ELR (cell line): ENCODE results near the gene TNFRSF12A.

Experiments used
- DNase-seq: peaks from one replicate; pipeline ENCODE4 v3.0.0-alpha.2; 2015; ENCODE audit warnings: low read depth

TNFRSF12A gene

DNA sequence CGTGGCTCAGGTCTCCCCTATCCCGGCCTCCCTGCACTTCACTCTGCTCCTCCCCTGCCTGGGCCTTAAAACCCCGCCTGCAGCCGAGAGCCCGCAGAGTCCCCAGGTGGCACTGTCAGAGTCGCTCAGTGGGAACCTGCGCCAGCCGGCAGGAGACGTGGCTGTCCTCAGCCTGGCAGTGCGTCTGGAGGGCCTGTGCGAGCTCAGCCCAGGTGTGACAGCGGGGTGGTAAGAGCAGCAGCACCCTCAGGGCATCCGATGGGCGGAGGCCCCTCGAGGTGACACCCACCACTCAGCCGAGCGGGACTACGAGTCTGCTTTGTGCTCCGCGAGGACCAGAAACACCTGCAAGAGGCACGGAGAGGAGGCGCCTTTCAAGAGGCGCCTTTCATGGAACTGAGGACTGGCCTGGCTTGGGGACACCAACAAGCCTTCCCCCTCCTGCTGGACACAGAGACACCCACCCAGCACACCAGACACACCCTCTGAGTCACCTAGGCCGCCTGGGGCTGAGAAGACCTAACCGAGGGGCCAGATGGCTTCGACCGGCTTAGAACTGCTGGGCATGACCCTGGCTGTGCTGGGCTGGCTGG lies 7.2 kb upstream of the TNFRSF12A start, which contains the start of gene CLDN9:
CLDN9 (plus strand) TSS at position 96 of the 593 bp plus-strand sequence; CDS start at position 536, 440 bp downstream.
- DNase-seq: peak; percentile 59

GRCh38 chr16:3013491-3013951 lies 6.6 kb upstream of the TNFRSF12A start:
- peak; percentile 47 for DNase-seq

DNA sequence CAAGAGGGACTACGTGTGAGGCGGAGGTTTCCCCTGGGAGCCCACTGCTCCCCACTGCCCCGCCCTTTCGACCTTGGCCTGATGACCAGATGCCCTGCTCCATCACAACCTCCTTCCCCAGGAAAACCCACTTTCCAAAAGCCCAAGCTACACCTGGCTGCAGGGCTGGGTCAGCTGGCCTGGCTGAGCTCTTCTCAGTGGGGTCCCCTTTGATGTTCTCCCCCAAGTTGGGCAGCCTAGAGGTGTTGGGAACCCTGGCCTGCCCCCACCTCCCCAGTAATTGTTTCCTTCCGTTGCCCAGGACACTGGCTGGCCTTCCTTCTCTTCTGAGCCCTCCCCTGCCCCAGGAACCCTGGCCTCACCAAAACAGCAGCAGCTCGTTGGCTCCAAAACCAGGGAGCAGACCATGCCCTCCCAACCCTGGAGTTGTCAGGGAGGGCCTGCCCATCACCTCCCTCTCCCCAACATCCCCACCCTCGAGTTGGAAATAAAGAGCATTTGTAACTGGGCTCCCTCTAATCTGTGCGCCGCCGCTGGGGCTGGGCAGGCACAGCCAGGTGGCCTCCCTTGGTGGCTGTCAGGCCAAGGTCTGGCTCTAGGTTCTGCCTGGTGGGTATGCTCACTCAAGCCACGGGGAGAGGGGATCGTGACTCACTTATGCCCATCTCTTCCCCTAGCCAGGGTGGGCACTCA lies 6.0 kb upstream of the TNFRSF12A start:
- no peak for DNase-seq

GRCh38 chr16:3014971-3015370 lies 5.2 kb upstream of the TNFRSF12A start:
- no peak for DNase-seq

DNA sequence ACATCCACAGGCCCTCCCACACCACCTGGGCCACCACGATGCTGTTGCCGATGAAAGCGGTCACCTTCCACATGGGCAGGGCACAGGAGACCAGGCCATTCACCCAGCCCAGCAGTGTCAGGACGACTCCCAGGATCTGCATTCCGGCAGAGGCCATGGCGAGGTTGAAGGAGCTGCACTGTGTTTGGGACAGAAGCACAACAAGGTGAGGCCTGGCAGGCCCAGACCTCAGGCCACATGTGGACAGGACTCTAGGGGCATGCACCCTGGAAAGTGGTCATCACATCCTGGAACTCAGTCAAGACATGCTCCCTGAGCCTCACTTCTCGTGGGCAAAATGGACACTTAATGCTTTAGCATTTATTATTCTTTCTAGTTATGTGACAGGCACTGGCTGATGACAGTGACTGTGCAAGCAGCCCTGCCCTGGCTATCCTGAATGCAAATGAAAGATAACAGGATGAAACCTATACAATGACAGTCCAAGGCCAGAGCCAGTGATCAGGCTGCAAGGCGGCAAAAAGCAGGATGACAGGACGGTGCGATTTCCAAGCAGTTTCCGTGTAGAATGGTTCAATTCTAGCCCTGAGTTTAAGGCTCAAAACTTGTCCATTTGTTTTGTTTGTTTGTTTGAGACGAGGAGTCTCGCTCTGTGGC lies 4.2 kb upstream of the TNFRSF12A start:
- no peak for DNase-seq

- DNase-seq: no peak
Measured at GRCh38 chr16:3017344-3017743, 2.8 kb upstream of the TNFRSF12A start.

- DNase-seq: no peak
Measured at GRCh38 chr16:3017794-3018506, 2.2 kb upstream of the TNFRSF12A start, which contains the start of gene CLDN6. TSS of gene CLDN6 (minus strand) at chr16:3018183. CDS start at chr16:3016021, 2,162 bp downstream.

- no peak for DNase-seq
Measured at GRCh38 chr16:3019594-3020246, 448 bp upstream of the TNFRSF12A start.

DNA sequence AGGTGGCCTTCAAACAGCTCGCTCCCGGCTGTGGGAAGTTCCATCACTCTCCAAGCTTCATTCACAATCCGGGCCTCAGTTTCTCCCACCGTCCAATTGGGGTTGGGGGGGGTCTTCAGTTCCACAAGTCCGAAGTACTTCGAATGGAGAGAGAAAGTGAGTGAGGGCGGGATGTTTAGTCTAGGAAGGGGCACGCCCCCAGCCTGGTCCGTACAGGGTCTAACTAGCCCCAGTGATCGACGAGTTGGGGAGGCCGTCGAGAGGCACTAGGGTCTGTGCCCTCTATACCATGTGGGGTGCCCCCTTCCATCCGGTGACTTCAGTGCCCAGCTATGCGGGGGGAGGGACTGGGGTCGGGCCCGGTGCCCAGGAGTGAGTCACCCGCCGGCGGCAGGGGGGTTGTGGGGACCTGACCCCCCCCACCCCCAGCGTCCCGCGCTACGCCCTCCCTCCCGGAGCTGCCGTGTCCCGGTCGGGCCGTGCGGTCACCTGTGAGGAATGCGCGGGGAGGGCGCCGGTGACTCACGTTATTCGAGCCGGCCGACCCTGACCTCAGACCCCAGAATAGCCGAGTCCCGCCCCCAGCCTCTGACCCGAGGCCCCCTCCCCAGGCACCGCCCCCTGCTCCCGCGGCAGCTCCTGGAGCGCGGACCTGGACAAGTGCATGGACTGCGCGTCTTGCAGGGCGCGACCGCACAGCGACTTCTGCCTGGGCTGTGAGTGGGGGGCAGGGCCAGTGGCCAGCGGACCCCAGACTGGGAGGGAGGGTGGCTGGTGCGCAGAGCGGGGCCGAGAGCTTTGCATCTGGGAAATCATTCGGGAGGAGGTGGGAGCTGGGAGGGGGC lies 658 bp downstream of the TNFRSF12A start:
- peak; percentile 93 for DNase-seq

- DNase-seq: peak; percentile 97
Measured at GRCh38 chr16:3021449-3022207, 1.5 kb downstream of the TNFRSF12A start.

DNA sequence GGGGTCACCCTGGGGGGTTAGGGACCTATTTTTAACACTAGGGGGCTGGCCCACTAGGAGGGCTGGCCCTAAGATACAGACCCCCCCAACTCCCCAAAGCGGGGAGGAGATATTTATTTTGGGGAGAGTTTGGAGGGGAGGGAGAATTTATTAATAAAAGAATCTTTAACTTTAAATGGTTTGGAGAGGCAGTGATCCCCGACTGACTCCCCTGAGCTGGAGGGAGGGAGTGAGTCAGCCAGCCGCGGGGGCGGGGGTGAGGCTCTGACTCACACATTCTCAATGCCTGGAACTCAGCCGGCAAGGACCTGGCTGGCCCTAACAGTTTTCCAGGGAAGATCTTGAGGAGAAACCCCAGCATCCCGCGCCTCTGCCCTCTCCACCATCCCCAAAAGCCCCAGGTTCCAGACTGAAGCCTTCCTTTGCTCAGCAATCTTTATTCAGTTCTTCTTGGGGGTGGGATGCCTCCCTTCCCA lies 2.1 kb downstream of the TNFRSF12A start:
- peak; percentile 96 for DNase-seq

DNA sequence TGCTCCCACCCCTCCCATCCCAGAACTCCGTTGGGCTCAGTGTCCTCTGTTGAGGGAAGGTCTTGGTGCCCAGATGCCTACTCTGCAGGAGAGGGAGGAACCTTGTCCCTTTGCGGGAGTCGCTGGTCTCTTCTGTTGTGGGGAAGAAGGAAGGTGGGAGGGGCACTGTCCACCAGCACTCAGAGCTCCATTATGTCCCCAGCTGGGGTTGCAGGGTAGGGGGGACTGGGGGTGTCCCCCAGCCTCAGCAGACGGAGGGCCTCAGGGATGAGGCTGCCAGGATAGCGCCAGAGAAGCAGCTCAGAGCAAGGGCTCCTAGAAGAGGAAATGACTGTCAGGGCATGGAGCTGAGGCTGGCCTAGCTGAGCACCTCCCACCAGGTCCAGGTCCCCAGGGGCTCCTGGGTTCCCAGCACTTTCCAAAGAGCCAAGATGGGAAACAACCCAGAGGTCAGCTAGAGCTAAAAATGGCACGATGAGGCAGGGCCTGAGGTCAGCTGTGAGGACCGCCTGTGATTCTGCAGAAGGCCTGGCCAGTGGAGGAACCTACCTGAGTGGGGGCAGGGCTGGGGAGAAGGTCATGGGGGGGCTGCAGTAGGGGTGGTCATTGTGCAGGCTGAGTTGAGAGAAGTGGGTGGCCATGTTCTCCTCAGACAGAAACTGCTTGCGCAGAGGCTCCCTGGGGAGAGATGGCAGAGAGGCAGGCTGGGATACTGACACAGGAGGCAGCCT lies 2.7 kb downstream of the TNFRSF12A start:
- no peak for DNase-seq

DNA sequence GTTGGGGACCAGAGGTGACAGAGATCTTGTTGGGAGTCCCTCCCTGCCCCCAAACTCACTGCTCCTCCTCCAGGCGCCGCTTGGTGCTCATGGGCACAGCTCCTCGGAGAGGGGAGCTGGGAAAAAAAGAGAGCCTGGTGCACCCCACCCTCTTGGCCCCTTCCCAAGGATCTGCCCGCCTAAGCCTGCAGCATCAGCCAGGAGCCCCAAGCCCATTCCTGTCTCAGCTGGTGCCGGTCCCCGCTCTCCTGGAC lies 3.2 kb downstream of the TNFRSF12A start:
- DNase-seq: peak; percentile 85

GRCh38 chr16:3023669-3024478 lies 3.7 kb downstream of the TNFRSF12A start, which contains the start of the genes HCFC1R1 and THOC6:
TSS of gene HCFC1R1 (minus strand) at chr16:3023942. CDS start at chr16:3023941, 1 bp downstream.
TSS of gene THOC6 (plus strand) at chr16:3024035. CDS start at chr16:3024327, 292 bp downstream.
- DNase-seq: peak; percentile 98

DNA sequence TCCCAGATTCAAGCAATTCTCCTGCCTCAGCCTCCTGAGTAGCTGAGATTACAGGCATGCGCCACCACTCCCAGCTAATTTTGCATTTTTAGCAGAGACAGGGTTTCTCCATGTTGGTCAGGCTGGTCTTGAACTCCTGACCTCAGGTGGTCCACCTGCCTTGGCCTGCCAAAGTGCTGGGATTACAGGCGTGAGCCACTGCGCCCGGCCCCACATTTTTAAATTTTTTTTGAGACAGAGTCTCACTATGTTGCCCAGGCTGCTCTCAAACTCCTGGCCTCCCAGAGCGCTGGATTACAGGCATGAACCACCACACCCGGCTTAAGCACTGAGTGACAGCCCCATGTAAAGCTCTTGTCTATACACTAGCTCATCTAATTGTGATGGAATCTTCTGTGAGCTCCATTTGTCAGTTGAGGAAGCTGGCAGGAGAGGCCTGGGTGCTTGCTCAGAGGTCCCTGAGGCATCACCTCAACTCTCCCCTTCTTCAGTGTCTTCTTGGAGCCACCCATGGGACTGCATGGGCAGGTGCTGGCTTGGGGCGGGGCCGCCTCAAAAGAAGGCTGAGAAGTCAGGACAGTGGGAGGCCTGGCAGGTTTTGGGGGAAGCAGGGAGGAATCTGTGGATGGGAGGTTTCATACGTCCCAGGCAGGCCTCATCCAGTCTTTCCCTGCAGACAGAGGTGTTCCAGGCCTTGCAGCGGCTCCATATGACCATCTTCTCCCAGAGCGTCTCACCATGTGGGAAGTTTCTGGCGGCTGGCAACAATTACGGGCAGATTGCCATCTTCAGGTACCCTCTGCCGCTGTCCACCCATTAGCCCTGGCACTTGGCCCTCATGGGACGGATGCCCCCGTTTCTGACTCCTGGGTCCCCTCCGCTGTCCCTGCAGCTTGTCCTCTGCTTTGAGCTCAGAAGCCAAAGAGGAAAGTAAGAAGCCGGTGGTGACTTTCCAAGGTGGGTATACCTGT lies 5.1 kb downstream of the TNFRSF12A start:
- DNase-seq: no peak

DNA sequence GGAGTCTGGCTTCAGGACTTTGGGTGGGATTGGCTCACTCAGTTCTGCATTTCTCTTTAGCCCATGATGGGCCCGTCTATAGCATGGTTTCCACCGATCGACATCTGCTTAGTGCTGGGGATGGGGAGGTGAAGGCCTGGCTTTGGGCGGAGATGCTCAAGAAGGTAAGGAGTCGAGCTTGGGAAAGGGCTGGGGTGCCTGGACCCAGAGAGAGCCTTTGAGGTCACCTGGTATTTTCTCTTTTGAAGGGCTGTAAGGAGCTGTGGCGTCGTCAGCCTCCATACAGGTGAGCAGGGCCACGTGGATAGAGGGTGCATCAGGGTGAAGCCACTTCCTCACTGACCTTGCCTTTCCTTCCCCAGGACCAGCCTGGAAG lies 5.8 kb downstream of the TNFRSF12A start:
- no peak for DNase-seq
